GM18909 (cell line): Measurements from ENCODE around the gene UCKL1.
"Not testable (repeated sequence)": the region's sequence is repeated elsewhere in the genome, so short reads cannot be mapped to it uniquely, and the experiment has no call there.

Experiments
- ATAC-seq: cut with Tn5 transposase; IDR thresholded peaks from one replicate; pipeline ENCODE4 v1.9.1; 2021; ENCODE audit warnings: mild to moderate bottlenecking; ENCODE audit not compliant: unreplicated experiment, poor library complexity

The UCKL1 gene

GRCh38 chr20:63945031-63945658 is 11.1 kb downstream of the UCKL1 start:
- ATAC-seq = no peak

- ATAC-seq = no peak
These were observed 11.9 kb downstream of the UCKL1 start for GRCh38 chr20:63944078-63944941.

GRCh38 chr20:63943808-63944077 is 12.5 kb downstream of the UCKL1 start:
- no peak for ATAC-seq

- no peak for ATAC-seq
These were observed 13.0 kb downstream of the UCKL1 start for GRCh38 chr20:63942969-63943807.

GRCh38 chr20:63942250-63942951 is 13.8 kb downstream of the UCKL1 start:
- ATAC-seq = no peak

GRCh38 chr20:63941282-63942081 is 14.7 kb downstream of the UCKL1 start:
- no peak for ATAC-seq

- no peak for ATAC-seq
These were observed 15.5 kb downstream of the UCKL1 start for GRCh38 chr20:63940472-63941266.

GRCh38 chr20:63940071-63940471 is 16.1 kb downstream of the UCKL1 start:
- ATAC-seq = no peak

GRCh38 chr20:63939061-63939935 is 16.9 kb downstream of the UCKL1 start:
- ATAC-seq = no peak

- no peak for ATAC-seq
These were observed 18.6 kb downstream of the UCKL1 start for GRCh38 chr20:63937596-63937995.

- ATAC-seq = no peak
These were observed 20.8 kb downstream of the UCKL1 start for GRCh38 chr20:63935447-63935846.

GRCh38 chr20:63934271-63935068 is 21.7 kb downstream of the UCKL1 start:
- no peak for ATAC-seq

- no peak for ATAC-seq
These were observed 22.6 kb downstream of the UCKL1 start for GRCh38 chr20:63933646-63934045.

GRCh38 chr20:63932606-63933160 is 23.5 kb downstream of the UCKL1 start:
- no peak for ATAC-seq

GRCh38 chr20:63931735-63932134 is 24.5 kb downstream of the UCKL1 start:
- ATAC-seq = no peak

GRCh38 chr20:63930971-63931553 is 25.2 kb downstream of the UCKL1 start:
- no peak for ATAC-seq

- ATAC-seq = not testable (repeated sequence)
These were observed 26.7 kb downstream of the UCKL1 start for GRCh38 chr20:63929473-63929883.
